GM21717 (cell line): Measurements from ENCODE around the gene TRMT10C.
"Not testable (repeated sequence)": the region's sequence is repeated elsewhere in the genome, so short reads cannot be mapped to it uniquely, and the experiment has no call there.

ENCODE experiments used
- ATAC-seq: cut with Tn5 transposase; IDR thresholded peaks from one replicate; pipeline ENCODE4 v1.9.1; 2021; ENCODE audit warnings: mild to moderate bottlenecking, moderate library complexity; ENCODE audit not compliant: unreplicated experiment

Gene TRMT10C

GRCh38 chr3:101561630-101562328 is at the start of gene TRMT10C:
TSS of gene TRMT10C (plus strand) at chr3:101561868. CDS start at chr3:101564782, 2,914 bp downstream.
- peak; percentile 100 for ATAC-seq

DNA sequence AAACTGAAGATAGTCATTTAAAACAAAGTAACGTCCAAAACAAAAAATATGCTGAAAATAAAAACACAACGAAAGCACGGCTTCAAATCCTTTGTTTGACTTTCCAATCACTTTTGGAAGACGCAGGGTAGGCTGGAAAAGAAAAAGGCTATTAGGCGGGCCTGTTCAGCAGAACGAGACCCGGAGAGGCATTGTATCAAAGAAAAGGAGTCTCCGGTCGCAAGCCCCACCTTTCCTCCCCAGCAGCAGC is 49.3 kb upstream of the TRMT10C start:
- ATAC-seq: peak; percentile 30

DNA sequence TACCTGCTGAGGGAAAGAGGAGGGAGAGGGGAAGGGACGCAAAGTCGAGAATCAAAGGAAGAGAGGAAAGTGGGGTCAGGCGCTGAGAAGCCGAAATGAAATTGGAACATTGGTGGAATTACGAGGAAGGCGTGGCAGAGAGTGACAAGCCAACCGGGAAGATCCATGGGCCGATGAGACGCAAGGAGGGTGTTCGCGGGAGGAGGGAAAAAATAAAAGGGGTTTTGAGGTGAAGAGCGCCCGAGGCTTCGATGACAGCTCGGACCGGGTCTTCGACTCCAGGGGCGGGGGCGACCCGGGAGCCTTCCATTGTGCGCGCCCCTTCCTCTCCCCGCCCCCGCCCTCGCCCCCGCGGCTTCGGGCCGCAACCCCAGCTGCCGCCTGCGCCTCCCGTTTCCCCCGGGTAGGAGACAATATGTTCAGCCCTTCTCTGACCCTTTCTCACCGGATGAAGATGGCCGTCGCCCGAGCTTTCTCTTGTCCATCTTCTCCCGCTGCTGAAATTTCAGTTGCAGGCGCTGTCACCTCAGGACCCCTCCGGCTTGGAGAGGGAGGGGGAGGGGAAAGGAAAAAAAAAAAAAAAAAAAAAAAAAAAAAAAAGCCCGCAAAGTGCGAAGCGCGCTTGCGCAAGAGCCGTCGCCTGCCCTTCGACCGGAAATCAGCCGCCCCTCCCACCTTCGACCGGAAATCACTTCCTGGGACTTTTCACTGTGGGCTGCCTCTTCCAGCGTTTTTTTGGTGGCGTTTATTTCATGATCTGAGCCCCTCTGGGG is 48.8 kb upstream of the TRMT10C start, which contains the start of gene SENP7:
Gene SENP7, minus strand, starts transcription at position 567 of the 773 bp plus-strand sequence. Its CDS starts 82 bp downstream, at position 485.
- peak; percentile 61 for ATAC-seq

DNA sequence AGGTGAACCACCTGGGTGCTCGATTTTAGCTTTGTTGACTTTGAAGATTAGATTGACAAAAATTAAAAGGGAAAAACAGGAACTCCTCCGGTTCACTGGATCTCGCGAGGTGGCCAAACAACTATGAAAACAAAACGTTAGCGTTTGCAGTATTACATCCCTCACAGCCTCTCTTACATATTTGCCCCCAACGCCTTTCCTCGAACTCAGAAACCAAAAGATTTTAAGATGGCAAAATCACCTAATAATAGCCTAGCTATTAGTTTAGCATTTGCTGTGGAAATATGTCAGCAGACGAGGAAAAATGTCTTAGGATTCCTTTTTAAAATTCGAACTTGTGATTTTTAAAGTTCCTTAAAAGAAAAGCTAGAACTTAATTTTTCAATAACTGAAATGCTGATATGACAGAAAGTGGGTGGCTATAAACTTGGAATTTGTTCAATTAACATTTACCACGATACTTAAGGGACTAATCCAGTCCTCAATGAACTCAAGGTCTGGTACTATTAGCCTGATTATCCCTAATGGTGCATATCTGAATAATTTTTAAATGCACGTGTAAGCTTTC is 48.2 kb upstream of the TRMT10C start:
- ATAC-seq: peak; percentile 36

DNA sequence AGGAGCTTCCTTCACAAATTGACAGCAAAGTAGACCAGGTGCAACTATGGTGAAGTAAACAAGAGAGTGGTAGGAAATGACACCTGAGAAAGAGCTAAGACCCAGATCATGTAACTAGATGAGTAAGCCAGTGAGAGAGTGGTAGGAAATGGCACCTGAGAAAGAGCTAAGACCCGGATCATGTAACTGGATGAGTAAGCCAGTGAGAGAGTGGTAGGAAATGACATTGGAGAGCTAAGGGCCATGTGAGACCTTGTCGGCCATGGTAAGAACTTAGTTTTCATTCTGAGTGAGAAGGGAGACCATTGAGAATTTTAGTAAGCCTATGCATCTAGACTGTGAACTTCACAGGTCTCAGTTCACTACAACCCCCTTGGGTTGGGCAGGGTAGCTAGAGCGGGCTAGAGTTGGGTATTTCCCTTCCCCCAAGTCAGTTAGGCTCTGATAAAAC is 43.2 kb upstream of the TRMT10C start:
- ATAC-seq: peak; percentile 98

DNA sequence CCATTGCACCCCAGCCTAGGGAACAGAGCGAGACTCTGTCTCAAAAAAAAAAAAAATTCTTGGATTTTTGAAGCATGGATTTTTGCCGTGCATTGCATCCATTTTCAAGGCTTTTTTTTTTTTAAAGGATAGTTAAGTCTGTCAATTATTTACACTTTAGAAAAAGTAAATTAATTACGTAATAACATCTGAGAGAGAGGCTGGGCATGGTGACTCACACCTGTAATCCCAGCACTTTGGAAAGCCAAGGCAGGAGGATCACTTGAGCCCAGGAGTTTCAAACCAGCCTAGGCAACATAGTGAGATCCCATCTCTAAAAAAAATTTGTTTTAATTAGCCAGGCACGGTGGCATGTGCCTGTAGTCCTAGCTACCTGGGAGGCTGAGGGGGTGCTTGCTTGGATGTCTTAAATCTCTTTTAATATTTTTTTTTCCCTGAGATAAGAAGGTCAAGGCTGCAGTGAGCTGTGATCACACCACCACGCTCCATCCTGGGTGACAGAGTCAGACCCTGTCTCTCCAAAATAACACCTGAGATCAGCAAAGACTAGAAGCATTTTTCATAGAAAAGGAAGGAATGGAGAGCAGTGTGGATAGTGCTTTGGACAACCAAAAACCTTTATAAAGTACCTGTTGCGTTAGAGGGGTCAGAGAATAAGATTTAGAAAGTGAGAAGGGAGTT is 41.8 kb upstream of the TRMT10C start:
- no peak for ATAC-seq

GRCh38 chr3:101521211-101521701 is 40.4 kb upstream of the TRMT10C start:
- no peak for ATAC-seq

DNA sequence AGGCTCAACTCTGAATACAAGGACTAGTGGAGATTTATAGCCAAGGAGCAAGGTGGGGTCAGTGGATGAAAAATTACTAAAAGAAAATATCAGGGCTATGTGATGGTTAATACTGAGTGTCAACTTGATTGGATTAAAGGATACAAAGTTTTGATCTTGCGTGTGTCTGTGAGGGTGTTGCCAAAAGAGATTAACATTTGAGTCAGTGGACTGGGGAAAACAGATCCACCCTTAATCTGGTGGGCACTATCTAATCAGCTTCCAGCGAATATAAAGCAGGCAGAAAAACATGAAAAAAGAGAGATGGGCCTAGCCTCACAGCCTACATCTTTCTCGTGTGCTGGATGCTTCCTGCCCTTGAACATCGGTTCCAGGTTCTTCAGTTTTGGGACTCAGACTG is 34.2 kb upstream of the TRMT10C start:
- ATAC-seq: no peak

DNA sequence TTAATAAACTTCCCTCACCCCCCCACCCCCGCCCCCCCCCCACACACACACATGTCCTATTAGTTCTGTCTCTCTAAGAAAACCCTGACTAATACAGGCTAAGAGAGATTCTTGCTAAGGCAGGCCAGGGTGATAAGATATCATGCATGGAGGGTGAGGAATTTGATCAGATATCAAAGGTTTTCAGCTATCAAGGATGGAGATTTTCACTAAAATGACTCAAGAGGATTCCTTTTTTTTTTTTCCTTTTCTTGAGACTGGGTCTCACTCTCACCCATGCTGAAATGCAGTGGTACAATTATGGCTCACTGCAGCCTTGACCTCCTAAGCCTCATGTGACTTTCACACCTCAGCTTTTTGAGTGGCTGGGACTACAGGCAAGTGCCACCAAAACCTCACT is 33.8 kb upstream of the TRMT10C start:
- ATAC-seq: no peak

GRCh38 chr3:101529816-101530685 is 31.6 kb upstream of the TRMT10C start:
- no peak for ATAC-seq

DNA sequence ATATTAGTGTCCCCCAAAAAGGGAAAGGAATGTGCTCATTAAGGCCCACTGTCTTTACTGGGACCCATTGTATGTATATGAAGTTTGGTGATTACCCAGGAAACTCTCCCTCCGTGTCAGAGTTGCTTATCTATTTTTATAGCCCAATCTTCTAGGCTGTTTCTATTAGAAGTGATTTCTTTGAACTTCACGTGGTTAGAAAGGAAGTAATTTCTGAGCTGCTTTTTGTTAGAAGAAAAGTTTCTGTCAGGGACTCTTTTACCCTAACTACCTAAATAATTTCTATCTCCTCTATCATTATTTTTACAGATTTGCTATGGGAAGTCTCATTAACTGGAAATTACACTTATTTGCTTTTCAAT is 31.0 kb upstream of the TRMT10C start:
- ATAC-seq: no peak

DNA sequence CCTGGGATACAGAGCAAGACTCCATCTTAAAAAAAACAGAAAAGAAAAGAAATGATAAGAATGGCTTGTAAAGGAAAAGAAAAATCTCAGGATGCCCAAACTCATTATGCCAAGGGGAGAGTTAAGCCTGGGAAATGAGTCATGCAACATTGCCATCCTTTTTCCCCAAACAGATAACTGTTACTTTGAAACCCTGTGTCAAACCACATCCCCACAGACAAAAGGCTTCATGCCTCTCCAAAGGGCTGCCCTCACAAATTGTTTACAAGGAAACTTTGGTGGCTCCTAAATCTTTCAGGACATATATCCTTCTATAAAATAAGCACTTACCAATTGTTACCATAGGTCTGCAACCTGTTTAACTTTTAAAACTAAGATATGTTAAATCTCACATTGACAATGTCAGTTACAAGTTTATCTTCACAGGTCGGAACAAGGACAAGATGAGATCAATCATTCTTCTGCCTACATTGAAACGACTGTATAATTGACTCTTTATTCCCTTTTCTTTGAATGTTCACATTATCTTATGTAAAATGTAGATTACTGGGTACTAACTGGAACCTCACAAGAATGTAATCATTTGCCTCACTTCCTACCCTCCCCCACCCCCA is 30.1 kb upstream of the TRMT10C start:
- ATAC-seq: no peak

DNA sequence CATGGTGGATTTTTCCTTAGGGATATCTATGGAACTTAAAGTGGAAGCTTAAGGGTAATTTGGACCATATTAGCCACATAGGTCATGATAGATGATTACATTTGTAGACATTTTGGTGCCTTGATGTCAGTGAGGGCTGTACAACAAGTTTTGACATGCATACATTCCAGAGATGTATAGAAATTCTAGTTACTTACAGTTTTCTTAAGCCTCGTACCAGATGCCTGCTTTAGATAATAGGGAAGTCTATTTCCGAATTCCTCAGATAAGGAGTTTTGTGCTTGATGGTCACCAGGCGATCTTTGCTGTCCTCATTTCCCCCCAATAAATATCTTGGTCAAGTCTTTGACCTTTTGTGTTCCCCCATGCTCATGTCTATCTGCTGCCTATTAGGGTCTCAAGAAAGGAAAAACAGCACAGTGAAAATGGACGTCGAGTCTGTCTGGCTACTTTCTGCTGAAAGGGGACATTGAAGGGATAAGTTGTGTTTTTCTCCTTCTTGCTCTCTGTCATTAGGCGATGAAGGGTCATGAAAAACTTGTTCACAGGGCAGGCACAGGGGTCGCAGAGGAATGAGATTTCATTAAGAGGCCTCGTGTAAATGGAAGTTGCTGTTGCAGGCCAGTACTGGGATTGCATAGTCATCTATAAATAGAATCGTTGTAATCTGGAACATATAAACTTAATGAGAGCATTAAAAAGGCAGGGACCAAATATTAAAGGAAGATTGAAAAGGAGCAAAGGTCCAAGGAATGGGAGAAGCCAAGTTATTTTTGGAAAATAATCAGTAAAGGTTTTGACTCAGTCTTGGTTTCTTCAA is 28.7 kb upstream of the TRMT10C start:
- ATAC-seq: no peak

- ATAC-seq: no peak
Observed at GRCh38 chr3:101533603-101533968, 28.1 kb upstream of the TRMT10C start.

DNA sequence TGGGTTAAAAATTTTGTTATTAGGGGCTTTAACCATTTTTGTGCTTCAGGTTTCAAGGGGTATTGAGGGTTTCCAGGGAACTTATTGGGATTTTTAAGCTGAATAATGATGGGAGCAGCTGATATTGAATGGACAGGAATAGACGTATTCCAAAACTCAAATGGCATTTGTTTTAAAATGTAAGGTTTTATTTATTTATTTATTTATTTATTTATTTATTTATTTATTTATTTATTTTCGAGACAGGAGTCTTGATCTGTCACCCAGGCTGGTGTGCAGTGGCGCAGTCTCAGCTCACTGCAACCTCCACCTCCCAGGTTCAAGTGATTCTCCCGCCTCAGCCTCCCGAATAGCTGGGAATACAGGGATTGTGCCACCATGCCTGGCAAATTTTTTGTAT is 26.4 kb upstream of the TRMT10C start:
- no peak for ATAC-seq

DNA sequence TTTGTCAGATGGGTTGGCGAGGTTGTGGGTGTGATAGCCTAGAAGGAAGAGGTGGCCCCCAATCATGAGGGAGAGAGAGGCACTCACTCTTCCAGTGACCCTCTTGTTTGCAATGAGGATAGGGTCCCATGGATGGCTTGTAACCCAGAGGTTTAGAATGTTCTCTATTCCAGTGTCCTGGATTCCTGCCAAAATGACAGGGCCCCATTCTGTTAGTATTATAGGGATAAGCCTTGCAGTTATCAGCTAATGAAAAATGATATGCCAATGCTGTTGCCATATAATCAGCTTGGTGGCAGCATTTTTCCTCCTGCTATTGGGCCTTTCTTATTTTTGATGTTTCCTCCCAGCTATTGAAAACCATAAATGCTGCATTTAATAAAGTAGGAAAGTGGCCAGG is 25.4 kb upstream of the TRMT10C start:
- ATAC-seq: no peak

DNA sequence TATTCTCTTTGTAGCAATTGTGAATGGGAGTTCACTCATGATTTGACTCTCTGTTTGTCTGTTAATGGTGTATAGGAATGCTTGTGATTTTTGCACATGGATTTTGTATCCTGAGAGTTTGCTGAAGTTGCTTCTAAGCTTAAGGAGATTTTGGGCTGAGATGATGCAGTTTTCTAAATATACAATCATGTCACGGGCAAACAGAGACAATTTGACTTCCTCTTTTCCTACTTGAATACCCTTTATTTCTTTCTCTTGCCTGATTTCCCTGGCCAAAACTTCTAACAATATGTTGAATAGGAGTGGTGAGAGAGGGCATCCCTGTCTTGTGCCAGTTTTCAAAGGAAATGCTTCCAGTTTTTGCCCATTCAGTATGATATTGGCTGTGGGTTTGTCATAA is 24.7 kb upstream of the TRMT10C start:
- ATAC-seq: not testable (repeated sequence)

GRCh38 chr3:101542957-101543356 is 18.7 kb upstream of the TRMT10C start:
- ATAC-seq: no peak

- ATAC-seq: no peak
Observed at GRCh38 chr3:101544161-101544850, 17.4 kb upstream of the TRMT10C start.
